Large intestine (tissue), 3 donors: ENCODE results near the gene CAB39L. TPM values are rescaled to one million over a fixed set of nuclear protein-coding genes. Genes with fewer than 3 reads are reported as not detected.
"Not testable (repeated sequence)": the region's sequence is repeated elsewhere in the genome, so short reads cannot be mapped to it uniquely, and the experiment has no call there.

Source experiments
- DNase-seq, 2 donors: peaks; one replicate each; pipeline versions ENCODE4 v3.0.0 to v3.0.0-alpha.2; 2013
- H3K27ac ChIP-seq: one replicate; pipeline ENCODE4 v1.5.1; 2013; ENCODE audit warnings: low read length
- H3K27me3 ChIP-seq: 2 replicates; pipeline ENCODE4 v1.6.1; 2013; ENCODE audit warnings: low read length; ENCODE audit not compliant: control insufficient read depth, insufficient read depth
- H3K36me3 ChIP-seq: 2 replicates; pipeline ENCODE4 v1.6.1; 2013; ENCODE audit warnings: low read length; ENCODE audit not compliant: control insufficient read depth, insufficient read depth
- H3K4me1 ChIP-seq: one replicate; pipeline ENCODE4 v1.6.1; 2013; ENCODE audit warnings: low read length; ENCODE audit not compliant: control insufficient read depth, insufficient read depth
- H3K4me3 ChIP-seq: one replicate; pipeline ENCODE4 v1.5.1; 2013; ENCODE audit warnings: low read length
- H3K9me3 ChIP-seq: one replicate; pipeline ENCODE4 v1.6.1; 2013; ENCODE audit warnings: mild to moderate bottlenecking, low read depth, low read length, moderate library complexity; ENCODE audit not compliant: control insufficient read depth
- WGBS: methylation state at CpG from one replicate; pipeline ENCODE4 v1.1.5; 2013; ENCODE audit warnings: low lambda C conversion rate; ENCODE audit not compliant: insufficient coverage; 5-methylcytosine and 5-hydroxymethylcytosine counted together
- polyA plus RNA-seq: library from polyadenylated mRNA; unstranded; fragments of 120-200 nt; gene quantifications from one replicate; pipeline ENCODE4 v1.2.1, GENCODE V29; 2013

CAB39L gene
- polyA plus RNA-seq, 1 donor, result 7.8 TPM

DNA sequence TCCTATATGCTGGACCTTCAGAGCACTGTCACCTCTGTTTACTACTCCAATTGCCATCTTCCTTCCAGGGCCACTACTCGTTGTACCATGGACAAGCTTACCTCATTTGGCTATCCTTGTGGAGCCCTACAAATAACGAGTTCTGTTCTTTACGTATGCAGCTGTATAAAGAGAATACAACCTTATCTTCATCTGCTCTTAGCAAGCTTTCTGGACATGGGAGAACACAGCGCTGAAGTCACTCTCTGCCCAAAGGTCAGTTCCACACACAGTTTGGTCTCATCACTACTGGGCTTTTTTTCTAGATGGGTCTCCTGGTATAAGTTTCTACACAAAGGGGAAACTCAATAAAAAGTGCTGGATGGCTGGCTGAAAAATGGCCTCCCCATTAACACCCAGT lies 107.2 kb downstream of the CAB39L start:
- WGBS, result 40% methylated on average over 1 of the region's 4 CpGs
- peak in 1 of 2 donors; percentile 26 for DNase-seq
- Histone ChIP-seq H3K27me3 (no peaks in the 10 kb centered on the region), H3K9me3 (no peaks in the 10 kb centered on the region), H3K27ac (peak overlapping the region; percentile 16), H3K4me1 (peaks cover 3% of the 10 kb centered on the region), H3K4me3 (no peak overlapping the region), H3K36me3 (no peaks in the 10 kb centered on the region)

DNA sequence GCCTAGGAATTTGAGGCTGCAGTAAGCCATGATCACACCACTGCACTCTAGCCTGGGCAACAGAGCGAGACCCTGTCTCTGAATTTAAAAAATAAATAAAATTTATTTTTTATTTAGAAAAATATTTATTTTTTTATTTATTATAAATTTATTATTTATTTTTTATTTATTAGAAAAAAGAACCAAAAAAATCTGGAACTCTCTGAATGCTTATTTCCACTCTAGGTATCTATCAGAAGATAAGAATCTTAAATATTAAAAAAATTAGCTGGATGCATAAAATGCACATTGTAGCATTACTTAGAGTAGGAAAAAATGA lies 113.4 kb downstream of the CAB39L start:
- Histone ChIP-seq H3K27me3 (no peaks in the 10 kb centered on the region), H3K36me3 (no peaks in the 10 kb centered on the region), H3K27ac (no peak overlapping the region), H3K9me3 (no peaks in the 10 kb centered on the region), H3K4me1 (peaks cover 3% of the 10 kb centered on the region), H3K4me3 (no peak overlapping the region)
- WGBS, result no CpG with 5 or more reads among the region's 1 CpG
- DNase-seq, result no peak

DNA sequence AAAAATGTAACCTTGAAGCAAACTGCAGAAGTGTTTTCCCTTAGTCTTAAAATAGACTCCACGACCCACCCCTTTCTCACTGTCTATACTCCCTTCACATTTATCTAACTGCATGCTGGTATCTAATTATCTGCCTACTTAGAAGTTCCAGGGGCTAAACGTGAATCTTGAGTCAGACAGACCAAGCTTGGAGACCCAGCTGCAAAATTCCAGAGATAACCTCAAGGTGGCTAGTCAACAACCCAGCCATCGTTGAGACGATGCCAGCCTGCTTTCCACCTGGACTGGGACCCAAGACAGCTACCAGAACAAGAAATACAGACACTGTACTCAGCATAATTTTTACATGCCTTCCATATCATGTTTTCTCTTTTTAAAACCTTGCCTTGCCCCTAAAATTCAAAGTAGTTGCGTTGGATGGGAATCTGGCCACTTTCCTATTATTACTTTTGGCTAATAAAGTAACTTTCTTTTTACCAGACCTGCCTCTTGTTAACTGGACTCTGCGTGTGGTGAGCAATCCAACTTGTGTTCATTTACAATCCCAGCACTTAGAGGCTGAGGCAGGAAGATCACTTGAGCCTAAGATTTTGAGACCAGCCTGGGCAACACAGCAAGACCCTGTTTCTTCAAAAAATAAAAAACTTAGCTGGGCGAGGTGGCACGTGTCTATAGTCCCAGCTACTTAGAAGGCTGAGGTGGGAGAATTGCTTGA lies 113.9 kb downstream of the CAB39L start:
- no peak for DNase-seq
- WGBS, result 100% methylated on average over 1 of the region's 8 CpGs
- no peaks in the 10 kb centered on the region for H3K4me1 ChIP-seq
- H3K4me3 ChIP-seq, result no peak overlapping the region
- no peaks in the 10 kb centered on the region for H3K9me3 ChIP-seq
- no peaks in the 10 kb centered on the region for H3K27me3 ChIP-seq
- H3K27ac ChIP-seq, result no peak overlapping the region
- no peaks in the 10 kb centered on the region for H3K36me3 ChIP-seq

DNA sequence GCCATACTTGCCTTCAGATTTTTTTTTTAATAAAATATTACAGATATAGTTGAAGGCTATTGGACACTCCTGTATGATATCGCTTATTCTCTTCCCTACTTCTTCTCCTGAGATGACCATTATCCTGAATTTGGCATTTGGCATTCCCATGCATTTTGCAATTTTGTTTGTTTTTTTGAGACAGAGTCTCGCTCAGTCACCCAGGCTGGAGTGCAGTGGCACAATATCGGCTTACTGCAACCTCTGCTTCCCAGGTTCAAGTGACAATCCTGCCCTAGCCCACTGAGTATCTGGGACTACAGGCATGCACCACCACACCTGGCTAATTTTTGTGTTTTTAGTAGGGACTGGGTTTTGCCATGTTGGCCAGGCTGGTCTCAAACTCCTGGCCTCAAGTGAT lies 116.7 kb downstream of the CAB39L start:
- not testable (repeated sequence) for H3K4me1 ChIP-seq, H3K4me3 ChIP-seq, H3K9me3 ChIP-seq, H3K27ac ChIP-seq, H3K27me3 ChIP-seq, DNase-seq, H3K36me3 ChIP-seq
- 100% methylated on average over 2 of the region's 3 CpGs for WGBS

DNA sequence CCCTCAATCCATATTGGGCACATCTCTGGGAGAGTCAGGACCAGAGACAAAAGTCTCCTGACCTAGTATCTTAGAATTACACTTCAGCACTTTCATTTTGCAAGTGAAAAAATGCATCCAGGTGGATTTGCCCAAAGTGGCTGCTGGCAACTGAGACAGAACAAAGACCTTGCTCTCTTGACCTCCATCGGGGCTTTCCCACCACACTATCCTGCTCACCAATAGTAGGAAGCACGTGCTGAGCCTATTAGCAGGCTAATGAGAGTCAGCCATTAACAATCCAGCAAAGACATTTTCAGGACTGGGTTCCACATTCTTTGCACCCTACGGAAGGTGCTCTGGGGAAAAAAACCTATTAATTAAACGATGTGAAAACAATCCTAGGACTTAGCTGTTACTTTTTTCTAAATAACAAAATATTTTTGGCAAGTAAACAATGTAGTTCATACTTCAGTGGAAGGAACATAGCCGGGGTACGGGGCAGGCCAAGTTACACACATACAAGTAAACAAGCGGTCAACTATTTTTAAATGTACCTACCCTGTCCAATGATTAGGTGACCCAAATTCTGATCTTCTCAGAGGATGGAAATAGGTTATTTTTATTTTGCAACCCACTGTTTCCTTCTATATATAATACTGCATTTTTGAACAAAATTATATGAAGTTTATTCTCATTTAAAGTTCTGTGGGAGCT lies 117.5 kb downstream of the CAB39L start:
- Histone ChIP-seq H3K27me3 (no peaks in the 10 kb centered on the region), H3K36me3 (no peaks in the 10 kb centered on the region), H3K4me3 (no peak overlapping the region), H3K4me1 (no peaks in the 10 kb centered on the region), H3K9me3 (no peaks in the 10 kb centered on the region), H3K27ac (no peak overlapping the region)
- 88% methylated on average over 3 of the region's 7 CpGs for WGBS
- no peak for DNase-seq

DNA sequence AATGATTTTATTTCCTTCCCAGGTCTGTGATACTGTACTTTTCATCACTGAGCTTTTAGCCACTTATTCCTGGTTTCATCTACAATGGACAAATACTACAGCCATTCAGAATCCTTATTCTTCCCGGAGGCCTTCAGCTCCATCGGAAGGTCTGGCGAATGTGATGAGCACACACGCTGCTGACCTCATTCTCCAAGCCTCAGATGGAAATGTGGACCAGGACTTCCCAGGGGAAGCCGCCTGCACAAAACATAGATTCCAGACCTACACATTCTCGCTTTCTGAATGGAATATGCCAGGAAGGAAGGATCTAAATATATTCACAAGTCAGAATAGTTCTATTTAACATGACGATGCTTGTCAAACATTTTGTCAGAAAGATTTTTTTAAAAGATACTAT lies 120.5 kb downstream of the CAB39L start:
- Histone ChIP-seq H3K4me1 (no peaks in the 10 kb centered on the region), H3K4me3 (no peak overlapping the region), H3K9me3 (no peaks in the 10 kb centered on the region), H3K27me3 (no peaks in the 10 kb centered on the region), H3K36me3 (no peaks in the 10 kb centered on the region), H3K27ac (no peak overlapping the region)
- 100% methylated on average over 1 of the region's 7 CpGs for WGBS
- DNase-seq, result no peak

DNA sequence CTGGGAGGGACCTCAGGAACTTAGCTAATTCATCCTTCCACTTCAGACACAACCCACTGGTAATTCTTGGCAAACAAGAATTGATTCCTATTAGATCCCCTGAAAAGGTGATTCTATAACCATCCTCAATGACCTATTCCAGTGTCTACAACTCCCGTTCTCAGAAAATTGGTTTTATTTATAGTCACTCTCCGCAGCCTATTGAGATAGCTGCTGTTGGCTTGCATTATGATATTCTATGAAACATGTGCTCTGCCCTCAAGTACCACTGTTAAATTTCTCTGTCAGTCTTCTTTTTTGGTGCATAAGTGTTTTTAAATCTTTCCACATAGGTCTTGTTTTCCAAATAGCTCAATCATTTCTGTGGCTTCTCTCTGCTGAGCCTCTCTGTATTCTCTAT lies 121.2 kb downstream of the CAB39L start:
- DNase-seq, result no peak
- WGBS, result 100% methylated on average over 2 of the region's 2 CpGs
- H3K36me3 ChIP-seq, result no peaks in the 10 kb centered on the region

DNA sequence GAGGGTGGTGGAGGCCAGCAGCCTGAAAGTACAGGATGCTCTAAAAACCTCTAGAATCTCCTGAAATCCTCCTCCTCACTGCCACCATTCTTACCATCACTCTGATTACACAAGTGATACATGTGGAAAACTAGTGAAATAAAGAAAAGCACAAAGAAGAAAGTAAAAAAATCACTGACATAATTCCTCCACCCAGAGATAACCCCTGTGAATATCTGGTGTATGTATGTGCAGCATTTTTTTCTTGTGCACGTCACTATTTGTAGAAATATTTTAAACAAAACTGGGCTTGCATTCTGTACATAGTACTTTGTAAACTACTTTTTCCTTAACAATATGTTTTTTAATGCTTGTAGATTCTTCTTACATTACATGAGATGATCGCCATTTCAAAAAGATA lies 122.9 kb downstream of the CAB39L start:
- no peak for DNase-seq
- 90% methylated on average over 2 of the region's 2 CpGs for WGBS
- no peaks in the 10 kb centered on the region for H3K9me3 ChIP-seq
- no peaks in the 10 kb centered on the region for H3K4me1 ChIP-seq
- H3K36me3 ChIP-seq, result no peaks in the 10 kb centered on the region
- no peak overlapping the region for H3K27ac ChIP-seq
- H3K4me3 ChIP-seq, result no peak overlapping the region
- no peaks in the 10 kb centered on the region for H3K27me3 ChIP-seq

More for the DNA sequence above, 121.2 kb downstream of the CAB39L start:
- H3K27me3 ChIP-seq, result no peaks in the 10 kb centered on the region
- no peaks in the 10 kb centered on the region for H3K4me1 ChIP-seq
- no peaks in the 10 kb centered on the region for H3K9me3 ChIP-seq
- H3K27ac ChIP-seq, result no peak overlapping the region
- no peak overlapping the region for H3K4me3 ChIP-seq

DNA sequence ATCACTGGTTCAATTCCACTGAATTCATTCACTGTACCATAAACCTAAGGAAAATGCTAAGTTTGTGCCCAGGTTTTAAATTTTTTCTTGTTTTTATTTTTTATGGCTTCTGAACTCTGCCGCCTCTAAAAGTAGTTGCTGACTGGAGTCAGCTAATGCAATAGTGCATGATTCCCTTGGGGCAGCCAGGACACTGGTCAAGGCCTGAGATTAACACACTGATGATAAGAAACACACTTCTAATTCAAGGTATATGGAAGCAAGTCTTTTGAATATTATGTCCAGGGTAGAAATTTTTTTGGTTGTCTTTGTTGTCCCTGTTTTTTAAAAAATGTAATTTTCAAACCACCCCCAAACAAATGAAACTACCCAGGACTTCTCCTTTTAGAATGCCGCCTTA lies 123.9 kb downstream of the CAB39L start:
- no peaks in the 10 kb centered on the region for H3K27me3 ChIP-seq
- no peaks in the 10 kb centered on the region for H3K9me3 ChIP-seq
- no peaks in the 10 kb centered on the region for H3K4me1 ChIP-seq
- 100% methylated on average over 1 of the region's 2 CpGs for WGBS
- no peak overlapping the region for H3K27ac ChIP-seq
- DNase-seq, result no peak
- no peaks in the 10 kb centered on the region for H3K36me3 ChIP-seq
- H3K4me3 ChIP-seq, result no peak overlapping the region

DNA sequence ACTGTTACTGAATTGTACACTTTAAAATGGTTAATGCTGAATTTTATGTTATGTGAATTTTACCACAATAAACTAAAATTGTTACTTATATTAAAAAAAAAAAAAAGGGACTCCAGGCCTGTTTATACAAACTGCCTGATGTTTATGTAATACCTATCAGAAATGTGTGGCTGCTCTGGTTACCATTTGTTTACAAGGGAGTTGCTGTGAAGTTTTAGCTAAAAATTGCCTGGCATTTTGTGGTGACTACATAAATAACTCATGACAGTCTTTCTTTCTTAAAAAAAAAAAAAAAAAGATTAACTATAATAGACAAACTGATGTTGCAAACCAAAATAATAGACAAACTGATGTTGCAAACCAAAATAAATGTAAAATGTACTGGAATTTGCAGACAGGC lies 124.3 kb downstream of the CAB39L start:
- Histone ChIP-seq H3K27me3 (no peaks in the 10 kb centered on the region), H3K4me1 (no peaks in the 10 kb centered on the region), H3K4me3 (no peak overlapping the region), H3K27ac (no peak overlapping the region), H3K36me3 (no peaks in the 10 kb centered on the region), H3K9me3 (no peaks in the 10 kb centered on the region)
- no peak for DNase-seq
